Head of caudate nucleus (tissue), 42 donors: Measurements from ENCODE around the gene SLC37A1.
A peak's percentile ranks its signal among the peaks of the same experiment; 100 is the strongest.

Source experiments
- DNase-seq, 42 donors: peaks; one replicate each; pipeline versions ENCODE4 v3.0.0 to v3.0.0-alpha.2; 2020 to 2021; ENCODE audit warnings: mixed read lengths in 7 of 42
- intact Hi-C: fragments of 100-400 bp; cut with DNase I; formaldehyde crosslinking; loops from one replicate; pipeline ENCODE4 v1.15.0; 2022

The SLC37A1 gene

GRCh38 chr21:42629933-42630589 is 116.4 kb downstream of the SLC37A1 start:
- intact Hi-C loops, result loop anchor here (10.0 kb wide), 1 partner anchor 65 kb away; no protein-coding TSS in a partner anchor
- peak in 4 of 42 donors; percentile 3 to 34 (median 14) for DNase-seq

DNA sequence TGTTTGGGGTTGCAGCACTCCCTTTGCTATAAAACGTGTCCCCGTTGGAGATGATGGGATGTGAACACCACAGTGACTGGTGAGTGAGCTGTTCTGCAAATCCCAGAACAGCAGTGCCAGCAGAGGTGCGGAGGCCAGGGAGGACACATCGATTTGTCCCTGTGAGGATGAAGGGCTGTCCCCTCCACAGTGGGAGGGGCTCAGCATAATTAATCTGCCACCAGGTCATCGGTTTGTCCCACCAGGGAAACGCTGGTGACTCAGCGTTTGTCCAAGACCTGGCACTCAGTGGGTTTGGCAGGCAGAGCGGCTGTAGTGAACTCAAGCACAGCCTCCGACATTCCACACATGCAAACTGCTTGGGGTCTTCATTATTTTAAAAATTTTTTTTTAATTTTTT is 117.0 kb downstream of the SLC37A1 start:
- DNase-seq, result peak in 4 of 42 donors; percentile 11 to 31 (median 18)
- intact Hi-C loops, result loop anchor here (10.0 kb wide), 1 partner anchor 64 kb away; no protein-coding TSS in a partner anchor
